ENCODE results near the gene BLOC1S5. TPM values are rescaled to one million over a fixed set of nuclear protein-coding genes. Genes with fewer than 3 reads are reported as not detected.

The BLOC1S5 gene
- total and polyA plus RNA-seq, 9 of the 15 experiments (the other 6 are each of a cell fraction or from before 2014, with no cell fraction given) = 8.5 to 41.0 (median 27.7) TPM

GRCh38 chr6:7974938-7975763 is 89.0 kb downstream of the BLOC1S5 start (continued):
- TF ChIP-seq ETV6 (IDR thresholded peaks at IDR 0.05; ENCODE audit: borderline replicate concordance in 1 of 2, low read depth in 2 of 2, low read length in 1 of 2) (no peak), ETV6 (CRISPR knock-in tag; IDR thresholded peaks at IDR 0.05; ENCODE audit: borderline replicate concordance) (no peak), TEAD4 (IDR thresholded peaks at IDR 0.05; ENCODE audit: low read length) (peak; percentile 89), TEAD4 (CRISPR knock-in tag; IDR thresholded peaks at IDR 0.05; ENCODE audit: borderline replicate concordance) (no peak), NCOR1 (IDR thresholded peaks at IDR 0.05) (peak; percentile 99), ELK1 (CRISPR knock-in tag; IDR thresholded peaks at IDR 0.05) (no peak), CTCF (IDR thresholded peaks at IDR 0.05 in 2 of 3, conservative IDR thresholded peaks at IDR 0.05 in 1 of 3; ENCODE audit: insufficient read depth in 2 of 3, low read depth in 1 of 3, low read length in 3 of 3) (peak in 1 of 3 experiments; percentile 6; a peak in 1 of 6 replicates), ILK (tag; IDR thresholded peaks at IDR 0.05; ENCODE audit: borderline replicate concordance, low read depth) (no peak), ZNF184 (CRISPR knock-in tag; IDR thresholded peaks at IDR 0.05) (no peak), PYGO2 (tag; IDR thresholded peaks at IDR 0.05) (no peak), ZNF318 (IDR thresholded peaks at IDR 0.05; ENCODE audit: borderline replicate concordance in 1 of 2, low read depth in 1 of 2) (peak in 1 of 2 experiments; percentile 84; a peak in 2 of 4 replicates), KDM1A (IDR thresholded peaks at IDR 0.05) (peak; percentile 58 to 64; a peak in 3 of 4 replicates), TCF3 (CRISPR knock-in tag; IDR thresholded peaks at IDR 0.05) (peak; percentile 92), ZKSCAN8 (CRISPR knock-in tag; IDR thresholded peaks at IDR 0.05) (peak; percentile 80)
